ENCODE measurements around the gene GNAT3. TPM values are rescaled to one million over a fixed set of nuclear protein-coding genes. Genes with fewer than 3 reads are reported as not detected.

GNAT3 gene
- total and polyA plus RNA-seq, 2 donors (not counting 3 experiments of a cell fraction or from before 2014, with no cell fraction given): not detected

DNA sequence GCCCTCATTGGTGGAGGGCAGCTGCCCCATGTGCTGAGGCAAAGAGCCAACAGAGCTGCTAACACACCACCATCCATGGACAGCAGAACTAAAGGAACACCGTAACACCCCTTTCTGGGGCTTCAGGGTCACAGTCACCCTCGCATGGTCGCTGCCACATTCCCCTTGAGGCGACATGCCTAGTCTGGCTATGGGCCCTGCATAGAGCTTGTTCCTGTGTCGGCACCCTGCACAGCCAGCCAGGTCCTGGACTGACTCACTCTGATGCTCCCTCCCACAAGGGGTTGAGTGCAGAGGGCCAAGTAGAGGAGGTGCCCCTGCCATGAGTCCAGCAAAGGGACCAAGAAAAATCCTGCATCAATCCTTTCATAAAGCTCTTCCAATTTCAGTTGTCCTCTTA lies 77.8 kb downstream of the GNAT3 start:
- Histone ChIP-seq H2AFZ (ENCODE audit: low read depth, low read length) (no peak overlapping the region), H3K27ac (ENCODE audit: insufficient read depth, low read depth, low read length) (no peak overlapping the region), H3K9me1 (replicated peaks; ENCODE audit: control insufficient read depth, extremely low read depth, insufficient read depth, low read length) (no peaks in the 10 kb centered on the region), H3K4me2 (ENCODE audit: insufficient read depth, low read length) (no peak overlapping the region), H3K9me3 (replicated peaks; ENCODE audit: control insufficient read depth, insufficient read depth, low read length) (no peaks in the 10 kb centered on the region), H3K27me3 (ENCODE audit: control insufficient read depth in 2 of 2, insufficient read depth in 2 of 2, low read length in 2 of 2) (no peaks in the 10 kb centered on the region), H4K20me1 (replicated peaks; ENCODE audit: control insufficient read depth, extremely low read depth, insufficient read depth, low read length) (no peaks in the 10 kb centered on the region), H3K79me2 (ENCODE audit: control insufficient read depth, insufficient read depth, low read length) (no peaks in the 10 kb centered on the region), H3K4me1 (ENCODE audit: control insufficient read depth, extremely low read depth, insufficient read depth, low read length) (no peaks in the 10 kb centered on the region), H3K9ac (replicated peaks; ENCODE audit: extremely low read depth, insufficient read depth, low read length) (no peak overlapping the region), H3K4me3 (replicated peaks in 1 of 3; ENCODE audit: insufficient read depth in 1 of 3, low read depth in 1 of 3, low read length in 3 of 3) (no peak overlapping the region), H3K36me3 (ENCODE audit: control insufficient read depth in 2 of 2, extremely low read depth in 1 of 2, insufficient read depth in 2 of 2, low read length in 2 of 2) (no peaks in the 10 kb centered on the region)
- no TSS peak for BruUV-seq (replicated peaks)
- dilution Hi-C loops (cut with MboI; ENCODE audit: extremely low pct_ligation_motif_present, low sequenced_read_pairs) (no loop called here), intact Hi-C loops (cut with micrococcal nuclease) (no loop called here)
- ChIA-PET CTCF (interaction anchor here (1.3 kb wide), 1 partner anchor 42 kb away, joined by 3 read pairs; no protein-coding TSS in a partner anchor), POLR2A (no interaction called here)
- DNase-seq (ENCODE audit: low read depth, low spot score): no peak
- TF ChIP-seq FOS (IDR thresholded peaks at IDR 0.05; ENCODE audit: borderline replicate concordance, insufficient read depth, low read length) (no peak), EZH2 (IDR thresholded peaks at IDR 0.05; ENCODE audit: borderline replicate concordance, low read depth, low read length, severe bottlenecking) (no peak), GATA2 (IDR thresholded peaks at IDR 0.05; ENCODE audit: insufficient read depth, insufficient read length, low read depth, low read length) (no peak), MYC (IDR thresholded peaks at IDR 0.05; ENCODE audit: low read depth, low read length) (no peak), JUN (IDR thresholded peaks at IDR 0.05; ENCODE audit: borderline replicate concordance, insufficient read depth, insufficient read length, low read depth) (no peak), POLR2A (IDR thresholded peaks at IDR 0.05; ENCODE audit: low read depth, low read length) (no peak)
- TF ChIP-seq, protein P1, sequence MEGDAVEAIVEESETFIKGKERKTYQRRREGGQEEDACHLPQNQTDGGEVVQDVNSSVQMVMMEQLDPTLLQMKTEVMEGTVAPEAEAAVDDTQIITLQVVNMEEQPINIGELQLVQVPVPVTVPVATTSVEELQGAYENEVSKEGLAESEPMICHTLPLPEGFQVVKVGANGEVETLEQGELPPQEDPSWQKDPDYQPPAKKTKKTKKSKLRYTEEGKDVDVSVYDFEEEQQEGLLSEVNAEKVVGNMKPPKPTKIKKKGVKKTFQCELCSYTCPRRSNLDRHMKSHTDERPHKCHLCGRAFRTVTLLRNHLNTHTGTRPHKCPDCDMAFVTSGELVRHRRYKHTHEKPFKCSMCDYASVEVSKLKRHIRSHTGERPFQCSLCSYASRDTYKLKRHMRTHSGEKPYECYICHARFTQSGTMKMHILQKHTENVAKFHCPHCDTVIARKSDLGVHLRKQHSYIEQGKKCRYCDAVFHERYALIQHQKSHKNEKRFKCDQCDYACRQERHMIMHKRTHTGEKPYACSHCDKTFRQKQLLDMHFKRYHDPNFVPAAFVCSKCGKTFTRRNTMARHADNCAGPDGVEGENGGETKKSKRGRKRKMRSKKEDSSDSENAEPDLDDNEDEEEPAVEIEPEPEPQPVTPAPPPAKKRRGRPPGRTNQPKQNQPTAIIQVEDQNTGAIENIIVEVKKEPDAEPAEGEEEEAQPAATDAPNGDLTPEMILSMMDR (IDR thresholded peaks at IDR 0.05; ENCODE audit: extremely low read depth in 1 of 2, insufficient read depth in 1 of 2, low read depth in 1 of 2, low read length in 2 of 2): no peak
- no peak for FAIRE-seq

All from endothelial cell of umbilical vein (primary cell).